Gastrocnemius medialis (tissue), 4 donors: ENCODE data around the gene NLRP6. TPM values are rescaled to one million over a fixed set of nuclear protein-coding genes. Genes with fewer than 3 reads are reported as not detected.

Experiments
- ATAC-seq, 2 donors: fragments of 150-250 bp; one replicate each; pipeline ENCODE4 v1.9.1; 2016
- DNase-seq, 2 donors: peaks; one replicate each; pipeline ENCODE4 v3.0.0-alpha.2; 2019
- H3K27ac ChIP-seq, 4 donors: fragments of 200-600 bp; sonication (generic); 1 replicate in 1 of 4; 2 replicates in 3 of 4; pipeline ENCODE4 v1.5.1; 2016 to 2018; ENCODE audit warnings: mild to moderate bottlenecking in 2 of 4, moderate library complexity in 1 of 4
- H3K27me3 ChIP-seq, 3 donors: fragments of 200-600 bp; sonication (generic) in 2 of 3; 1 replicate in 1 of 3; 2 replicates in 2 of 3; pipeline versions ENCODE4 v1.5.1 to v1.6.0; 2016 to 2019; ENCODE audit warnings: mild to moderate bottlenecking in 1 of 3, moderate library complexity in 1 of 3
- H3K36me3 ChIP-seq, 2 donors: fragments of 200-600 bp; sonication (generic) in 1 of 2; one replicate each; pipeline ENCODE4 v1.5.1; 2017 to 2018
- H3K4me1 ChIP-seq, 2 donors: fragments of 200-600 bp; sonication (generic) in 1 of 2; one replicate each; pipeline ENCODE4 v1.5.1; 2016 to 2017; ENCODE audit warnings: mild to moderate bottlenecking in 2 of 2
- H3K4me3 ChIP-seq, 4 donors: fragments of 200-600 bp; sonication (generic) in 3 of 4; 1 replicate in 1 of 4; 2 replicates in 3 of 4; pipeline ENCODE4 v1.5.1; 2016 to 2019; ENCODE audit warnings: mild to moderate bottlenecking in 2 of 4
- H3K9me3 ChIP-seq, 3 donors: fragments of 200-600 bp; sonication (generic) in 2 of 3; 1 replicate in 1 of 3; 2 replicates in 2 of 3; pipeline ENCODE4 v1.5.1; 2016 to 2019
- POLR2A ChIP-seq, 2 donors: fragments of 450-650 bp; IDR thresholded peaks; one replicate each; pipeline ENCODE4 v1.6.1; 2017; ENCODE audit warnings: antibody characterized with exemption in 2 of 2, mild to moderate bottlenecking in 2 of 2, moderate library complexity in 2 of 2
- in situ Hi-C, 4 donors: fragments of 200-750 bp; cut with MboI; loops; one replicate each; pipeline versions ENCODE4 v1.15.0 to v1.8.0; 2017; ENCODE audit warnings: low sequenced_read_pairs in 4 of 4
- intact Hi-C: fragments of 100-400 bp; cut with DNase I; formaldehyde crosslinking; loops from one replicate; pipeline ENCODE4 v1.15.1; 2023; ENCODE audit warnings: low total_unique reads
- total RNA-seq, 4 donors: library from RNA; depleted of rRNA; stranded (reverse); fragments of >200 nt; gene quantifications; one replicate each; pipeline versions ENCODE4 v1.1.0 to v1.2.3, GENCODE V29; 2016
- TF ChIP-seq, protein P1 (sequence below), 5 experiments: fragments of 450-650 bp in 3 of 5; fragments of 200-600 bp in 2 of 5; sonication (generic) in 2 of 5; IDR thresholded peaks in 4 of 5; conservative IDR thresholded peaks in 1 of 5; 1 replicate in 4 of 5; 2 replicates in 1 of 5; pipeline ENCODE4 v1.5.1; 2016 to 2019; ENCODE audit warnings: antibody characterized with exemption in 5 of 5, mild to moderate bottlenecking in 3 of 5, moderate library complexity in 3 of 5

The NLRP6 gene
- total RNA-seq, 4 donors from 2014 or later, result 0.09 TPM; not detected in 3

DNA sequence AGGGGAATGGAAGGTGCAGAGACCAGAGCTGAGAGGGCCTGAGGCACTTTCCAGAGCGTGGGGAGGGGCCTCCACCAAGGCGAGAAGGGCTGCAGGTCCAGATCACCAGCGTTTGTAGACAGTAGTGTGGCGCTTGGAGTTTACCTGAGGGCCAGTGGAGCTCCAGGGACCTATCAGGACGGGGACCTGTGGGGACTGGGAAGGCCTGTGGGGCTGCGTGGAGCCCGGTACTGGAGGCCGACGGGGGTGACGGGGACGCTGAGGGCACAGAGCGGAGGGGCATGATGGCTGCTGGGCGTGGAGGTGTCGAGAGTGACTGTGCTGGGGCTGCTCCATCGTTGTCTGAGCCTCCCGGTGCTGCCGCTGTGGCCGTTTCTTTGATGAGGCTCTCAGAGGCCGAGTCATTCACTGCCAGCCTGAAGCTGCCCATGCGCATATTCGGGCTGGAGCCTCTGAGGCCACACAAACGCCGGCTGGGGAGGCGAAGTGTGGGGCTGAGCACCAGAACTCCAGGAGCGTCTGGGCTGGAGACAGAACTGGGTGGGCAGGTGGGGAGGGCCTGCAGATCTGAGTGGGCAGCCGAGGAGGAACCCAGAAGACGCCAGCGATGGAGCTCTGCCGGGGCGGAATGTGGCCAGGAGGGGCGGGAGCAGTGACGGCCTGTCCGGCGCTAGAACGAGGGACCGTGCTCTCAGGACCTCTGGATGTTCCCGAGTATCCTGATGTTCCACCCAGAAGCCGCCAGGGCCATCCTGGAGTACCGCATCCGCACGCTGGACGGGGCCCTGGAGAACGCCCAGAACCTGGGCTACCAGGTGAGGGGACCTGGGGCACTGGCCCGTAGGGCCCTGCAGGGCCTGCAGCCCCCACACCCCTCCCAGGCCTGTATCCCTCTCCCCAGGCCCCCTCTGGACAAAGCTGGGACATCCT is 13.3 kb downstream of the NLRP6 start:
- no peak overlapping the region for H3K27ac ChIP-seq
- no peaks in the 10 kb centered on the region for H3K9me3 ChIP-seq
- DNase-seq (no peak), ATAC-seq (no peak)
- H3K27me3 ChIP-seq, result peaks cover 9 to 20% (median 12%) of the 10 kb centered on the region in 3 donors
- no peak overlapping the region for H3K4me3 ChIP-seq
- H3K36me3 ChIP-seq, result no peaks in the 10 kb centered on the region
- in situ Hi-C loops (no loop called here), intact Hi-C loops (no loop called here)
- TF ChIP-seq POLR2A (IDR thresholded peaks at IDR 0.05), result no peak
- TF ChIP-seq, protein P1, sequence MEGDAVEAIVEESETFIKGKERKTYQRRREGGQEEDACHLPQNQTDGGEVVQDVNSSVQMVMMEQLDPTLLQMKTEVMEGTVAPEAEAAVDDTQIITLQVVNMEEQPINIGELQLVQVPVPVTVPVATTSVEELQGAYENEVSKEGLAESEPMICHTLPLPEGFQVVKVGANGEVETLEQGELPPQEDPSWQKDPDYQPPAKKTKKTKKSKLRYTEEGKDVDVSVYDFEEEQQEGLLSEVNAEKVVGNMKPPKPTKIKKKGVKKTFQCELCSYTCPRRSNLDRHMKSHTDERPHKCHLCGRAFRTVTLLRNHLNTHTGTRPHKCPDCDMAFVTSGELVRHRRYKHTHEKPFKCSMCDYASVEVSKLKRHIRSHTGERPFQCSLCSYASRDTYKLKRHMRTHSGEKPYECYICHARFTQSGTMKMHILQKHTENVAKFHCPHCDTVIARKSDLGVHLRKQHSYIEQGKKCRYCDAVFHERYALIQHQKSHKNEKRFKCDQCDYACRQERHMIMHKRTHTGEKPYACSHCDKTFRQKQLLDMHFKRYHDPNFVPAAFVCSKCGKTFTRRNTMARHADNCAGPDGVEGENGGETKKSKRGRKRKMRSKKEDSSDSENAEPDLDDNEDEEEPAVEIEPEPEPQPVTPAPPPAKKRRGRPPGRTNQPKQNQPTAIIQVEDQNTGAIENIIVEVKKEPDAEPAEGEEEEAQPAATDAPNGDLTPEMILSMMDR (IDR thresholded peaks at IDR 0.05 in 4 of 5, conservative IDR thresholded peaks at IDR 0.05 in 1 of 5), result no peak
- H3K4me1 ChIP-seq, result no peaks in the 10 kb centered on the region

DNA sequence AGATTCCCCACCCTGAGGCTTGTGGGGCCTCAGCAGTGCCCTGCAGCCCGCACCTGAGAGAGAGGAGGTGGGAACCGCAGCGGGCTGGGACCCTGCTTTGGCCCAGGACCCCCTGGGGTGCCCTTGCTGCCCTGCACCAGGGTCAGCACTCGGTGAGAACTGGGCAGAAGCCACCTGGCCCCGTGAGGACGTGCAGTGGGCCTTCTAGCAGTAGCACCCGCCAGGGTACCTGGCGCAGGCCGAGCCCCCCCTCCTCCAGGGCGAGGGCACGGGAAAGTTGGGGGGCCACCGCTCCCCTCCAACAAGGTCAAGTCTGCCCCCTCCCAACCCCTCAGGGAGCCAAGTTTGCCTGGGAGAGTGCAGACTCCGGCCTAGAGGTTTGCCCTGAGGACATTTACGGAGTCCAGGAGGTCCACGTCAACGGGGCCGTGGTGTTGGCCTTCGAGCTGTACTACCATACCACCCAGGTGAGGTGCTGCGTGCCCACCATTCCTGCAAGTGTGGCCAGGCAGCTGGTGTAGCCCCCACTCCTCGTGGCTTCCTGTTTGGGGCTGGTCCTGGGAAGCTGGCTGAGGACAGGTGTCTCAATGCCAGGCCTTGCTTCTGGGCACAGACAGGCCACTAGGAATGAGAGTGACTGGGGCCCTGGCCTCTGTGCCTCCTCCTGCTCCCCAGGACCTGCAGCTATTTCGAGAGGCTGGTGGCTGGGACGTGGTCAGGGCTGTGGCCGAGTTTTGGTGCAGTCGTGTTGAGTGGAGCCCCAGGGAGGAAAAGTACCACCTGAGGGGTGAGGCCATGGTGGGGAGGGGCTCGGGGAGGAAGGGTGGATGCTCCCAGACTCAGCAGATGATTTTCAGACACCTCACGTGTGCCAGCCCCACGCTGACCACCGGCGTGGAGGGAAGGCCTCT is 14.3 kb downstream of the NLRP6 start:
- Histone ChIP-seq H3K9me3 (no peaks in the 10 kb centered on the region), H3K36me3 (no peaks in the 10 kb centered on the region), H3K4me1 (no peaks in the 10 kb centered on the region), H3K4me3 (no peak overlapping the region), H3K27me3 (peaks cover 9 to 20% (median 12%) of the 10 kb centered on the region in 3 donors), H3K27ac (no peak overlapping the region)
- TF ChIP-seq, protein P1 (IDR thresholded peaks at IDR 0.05 in 4 of 5, conservative IDR thresholded peaks at IDR 0.05 in 1 of 5), result no peak
- TF ChIP-seq POLR2A (IDR thresholded peaks at IDR 0.05), result no peak
- intact Hi-C loops (no loop called here), in situ Hi-C loops (no loop called here)
- ATAC-seq (no peak), DNase-seq (no peak)

DNA sequence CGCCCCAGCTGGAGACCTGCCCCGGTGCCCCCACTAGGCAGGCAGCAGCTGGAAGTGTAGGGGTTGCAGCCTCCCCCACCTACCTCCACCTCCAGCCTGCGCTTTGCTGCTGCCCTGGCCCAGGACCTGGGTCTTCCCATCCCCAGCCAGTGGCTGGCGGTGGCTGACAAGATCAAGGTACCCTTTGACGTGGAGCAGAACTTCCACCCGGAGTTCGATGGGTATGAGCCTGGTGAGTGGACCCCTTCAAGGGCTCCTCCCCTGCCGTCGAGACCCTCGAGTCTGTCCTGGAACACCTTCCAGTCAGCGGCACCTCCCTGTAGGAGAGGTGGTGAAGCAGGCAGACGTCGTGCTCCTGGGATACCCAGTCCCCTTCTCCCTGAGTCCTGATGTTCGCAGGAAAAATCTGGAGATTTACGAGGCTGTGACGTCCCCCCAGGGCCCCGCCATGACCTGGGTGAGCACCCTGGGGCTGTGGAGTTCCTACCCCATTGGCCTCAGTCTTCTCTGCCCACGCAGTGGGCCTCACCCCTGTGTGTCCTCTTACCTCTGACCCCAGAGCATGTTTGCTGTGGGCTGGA is 15.2 kb downstream of the NLRP6 start:
- Histone ChIP-seq H3K4me1 (no peaks in the 10 kb centered on the region), H3K36me3 (no peaks in the 10 kb centered on the region), H3K27me3 (peaks cover under 1 to 13% (median 11%) of the 10 kb centered on the region in 3 donors), H3K4me3 (no peak overlapping the region), H3K9me3 (no peaks in the 10 kb centered on the region), H3K27ac (no peak overlapping the region)
- TF ChIP-seq, protein P1 (IDR thresholded peaks at IDR 0.05 in 4 of 5, conservative IDR thresholded peaks at IDR 0.05 in 1 of 5), result no peak
- TF ChIP-seq POLR2A (IDR thresholded peaks at IDR 0.05), result no peak
- DNase-seq, result no peak
- ATAC-seq, result no peak
- intact Hi-C loops (no loop called here), in situ Hi-C loops (no loop called here)

DNA sequence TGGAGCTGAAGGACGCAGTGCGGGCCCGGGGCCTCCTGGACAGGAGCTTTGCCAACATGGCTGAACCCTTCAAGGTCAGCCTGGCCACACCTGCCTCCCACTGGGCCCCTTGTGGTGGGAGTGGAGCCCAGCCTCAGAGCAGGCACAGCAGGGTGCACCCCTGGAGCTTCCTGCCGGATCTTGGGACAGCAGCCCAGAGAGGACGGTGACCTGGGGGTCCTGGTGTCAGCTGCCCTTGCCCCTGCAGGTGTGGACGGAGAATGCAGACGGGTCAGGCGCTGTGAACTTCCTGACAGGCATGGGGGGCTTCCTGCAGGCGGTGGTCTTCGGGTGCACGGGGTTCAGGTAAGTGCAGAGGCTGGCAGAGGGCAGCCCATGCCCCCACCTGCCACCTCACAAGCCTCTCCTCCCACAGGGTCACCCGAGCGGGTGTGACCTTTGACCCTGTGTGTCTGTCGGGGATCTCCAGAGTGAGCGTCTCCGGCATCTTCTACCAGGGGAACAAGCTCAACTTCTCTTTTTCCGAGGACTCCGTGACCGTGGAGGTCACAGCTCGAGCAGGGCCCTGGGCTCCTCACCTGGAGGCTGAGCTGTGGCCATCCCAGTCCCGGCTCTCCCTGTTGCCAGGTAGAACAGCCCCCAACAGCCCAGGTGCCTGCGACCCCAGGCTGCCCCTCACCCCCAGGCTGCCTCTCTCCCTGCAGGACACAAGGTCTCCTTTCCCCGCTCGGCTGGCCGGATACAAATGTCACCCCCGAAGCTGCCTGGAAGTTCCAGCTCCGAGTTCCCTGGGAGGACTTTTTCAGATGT is 15.8 kb downstream of the NLRP6 start:
- no peak overlapping the region for H3K27ac ChIP-seq
- no peaks in the 10 kb centered on the region for H3K9me3 ChIP-seq
- intact Hi-C loops, result no loop called here
- no peaks in the 10 kb centered on the region for H3K4me1 ChIP-seq
- DNase-seq (no peak), ATAC-seq (no peak)
- no peaks in the 10 kb centered on the region for H3K36me3 ChIP-seq
- no peak overlapping the region for H3K4me3 ChIP-seq
- peaks cover 0 to 17% (median 16%) of the 10 kb centered on the region in 3 donors for H3K27me3 ChIP-seq
- TF ChIP-seq POLR2A (IDR thresholded peaks at IDR 0.05), result no peak
- in situ Hi-C loops, result no loop called here
